ENCODE measurements around the gene TRDN. TPM values are rescaled to one million over a fixed set of nuclear protein-coding genes. Genes with fewer than 3 reads are reported as not detected.

Gene TRDN
- total and polyA plus RNA-seq, 3 experiments from 2014 or later, result not detected

DNA sequence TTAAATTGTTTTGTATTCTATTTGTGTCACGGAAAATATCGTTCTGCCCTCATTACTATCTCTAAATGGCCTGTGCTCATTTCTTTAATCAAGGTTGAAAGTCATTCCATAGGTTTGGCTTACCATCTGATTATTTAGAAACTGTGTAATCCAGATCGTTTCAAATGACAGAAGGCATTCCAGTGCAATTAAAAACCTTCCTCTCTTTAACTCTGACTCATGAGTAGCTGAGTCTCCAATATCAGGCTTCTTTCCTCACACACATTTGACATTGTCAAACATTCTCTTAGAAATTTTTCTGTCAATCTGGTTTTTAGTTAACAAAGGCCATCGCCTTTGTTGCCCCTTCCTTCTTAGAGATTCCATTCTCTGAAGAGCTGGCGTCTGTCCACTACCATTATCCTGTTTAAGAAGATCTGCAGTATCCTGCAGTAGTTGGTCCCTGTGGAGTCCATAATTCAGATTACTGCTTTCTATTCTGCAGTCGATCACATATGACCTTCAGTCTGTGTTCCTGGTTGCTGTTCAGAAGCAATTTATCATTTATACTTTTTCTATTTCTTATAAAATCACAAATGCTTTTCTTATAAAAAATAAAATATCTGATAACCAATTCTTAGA lies 3.9 kb upstream of the TRDN start:
- ChIA-PET POLR2A (no interaction called here), CTCF (no interaction called here)
- H3K27me3 ChIP-seq (ENCODE audit: insufficient read depth, low read length, poor library complexity, severe bottlenecking), result no peaks in the 10 kb centered on the region
- Mint-ChIP-seq H3K4me1 (no peaks in the 10 kb centered on the region), H3K27ac (no peak overlapping the region), H3K4me3 (no peak overlapping the region), H3K9me3 (peaks cover 2 to 8% (median 4%) of the 10 kb centered on the region in 5 donors), H3K27me3 (no peaks in the 10 kb centered on the region), H3K36me3 (no peaks in the 10 kb centered on the region)
- H3K27ac ChIP-seq (ENCODE audit: low read depth, low read length), result no peak overlapping the region
- no peaks in the 10 kb centered on the region for H3K4me1 ChIP-seq (ENCODE audit: insufficient read depth, low read length)
- no peaks in the 10 kb centered on the region for H3K9me3 ChIP-seq (ENCODE audit: low read length)
- H3K4me3 ChIP-seq (ENCODE audit: low read length), result no peak overlapping the region
- H3K36me3 ChIP-seq (ENCODE audit: insufficient read depth, low read length), result no peaks in the 10 kb centered on the region
- no peak for DNase-seq

GRCh38 chr6:123638865-123639264 lies 2.1 kb upstream of the TRDN start:
- H3K36me3 ChIP-seq (ENCODE audit: insufficient read depth, low read length), result no peaks in the 10 kb centered on the region
- H3K9me3 ChIP-seq (ENCODE audit: low read length), result no peaks in the 10 kb centered on the region
- CTCF ChIA-PET, result no interaction called here

GRCh38 chr6:123636282-123636681 lies 468 bp downstream of the TRDN start:
- H3K27me3 ChIP-seq (ENCODE audit: insufficient read depth, low read length, poor library complexity, severe bottlenecking), result no peaks in the 10 kb centered on the region
- peaks cover 0 to 7% (median 5%) of the 10 kb centered on the region in 5 donors for H3K9me3 Mint-ChIP-seq
- no peak overlapping the region for H3K4me3 Mint-ChIP-seq
- no peak for DNase-seq
- no peak overlapping the region for H3K27ac Mint-ChIP-seq
- ChIA-PET POLR2A (no interaction called here), CTCF (no interaction called here)
- H3K27me3 Mint-ChIP-seq, result no peaks in the 10 kb centered on the region
- H3K4me1 Mint-ChIP-seq, result no peaks in the 10 kb centered on the region
- H3K9me3 ChIP-seq (ENCODE audit: low read length), result no peaks in the 10 kb centered on the region
- no peaks in the 10 kb centered on the region for H3K4me1 ChIP-seq (ENCODE audit: insufficient read depth, low read length)
- no peaks in the 10 kb centered on the region for H3K36me3 ChIP-seq (ENCODE audit: insufficient read depth, low read length)
- H3K36me3 Mint-ChIP-seq, result no peaks in the 10 kb centered on the region
- no peak overlapping the region for H3K4me3 ChIP-seq (ENCODE audit: low read length)
- no peak overlapping the region for H3K27ac ChIP-seq (ENCODE audit: low read depth, low read length)

More at GRCh38 chr6:123638865-123639264, 2.1 kb upstream of the TRDN start:
- no peak overlapping the region for H3K27ac Mint-ChIP-seq
- no peaks in the 10 kb centered on the region for H3K4me1 Mint-ChIP-seq
- no peak overlapping the region for H3K27ac ChIP-seq (ENCODE audit: low read depth, low read length)
- H3K27me3 ChIP-seq (ENCODE audit: insufficient read depth, low read length, poor library complexity, severe bottlenecking), result no peaks in the 10 kb centered on the region
- no peaks in the 10 kb centered on the region for H3K27me3 Mint-ChIP-seq
- no peaks in the 10 kb centered on the region for H3K4me1 ChIP-seq (ENCODE audit: insufficient read depth, low read length)
- H3K4me3 ChIP-seq (ENCODE audit: low read length), result no peak overlapping the region
- no peak for DNase-seq
- H3K9me3 Mint-ChIP-seq, result peaks cover under 1 to 8% (median 3%) of the 10 kb centered on the region in 5 donors
- no peak overlapping the region for H3K4me3 Mint-ChIP-seq
- POLR2A ChIA-PET, result no interaction called here
- H3K36me3 Mint-ChIP-seq, result no peaks in the 10 kb centered on the region

- Mint-ChIP-seq H3K27ac (no peak overlapping the region), H3K27me3 (no peaks in the 10 kb centered on the region), H3K4me1 (no peaks in the 10 kb centered on the region), H3K4me3 (no peak overlapping the region), H3K9me3 (peaks cover 0 to 8% (median 5%) of the 10 kb centered on the region in 5 donors), H3K36me3 (no peaks in the 10 kb centered on the region)
- no peak overlapping the region for H3K27ac ChIP-seq (ENCODE audit: low read depth, low read length)
- DNase-seq, result no peak
- POLR2A ChIA-PET, result no interaction called here
- H3K36me3 ChIP-seq (ENCODE audit: insufficient read depth, low read length), result no peaks in the 10 kb centered on the region
- CTCF ChIA-PET, result no interaction called here
- no peaks in the 10 kb centered on the region for H3K4me1 ChIP-seq (ENCODE audit: insufficient read depth, low read length)
- no peak overlapping the region for H3K4me3 ChIP-seq (ENCODE audit: low read length)
- H3K27me3 ChIP-seq (ENCODE audit: insufficient read depth, low read length, poor library complexity, severe bottlenecking), result no peaks in the 10 kb centered on the region
- H3K9me3 ChIP-seq (ENCODE audit: low read length), result no peaks in the 10 kb centered on the region
These were observed 1.2 kb downstream of the TRDN start for GRCh38 chr6:123635567-123635966.

GRCh38 chr6:123635144-123635543 lies 1.6 kb downstream of the TRDN start:
- Mint-ChIP-seq H3K4me3 (no peak overlapping the region), H3K27me3 (no peaks in the 10 kb centered on the region), H3K4me1 (no peaks in the 10 kb centered on the region), H3K27ac (no peak overlapping the region), H3K9me3 (peaks cover 0 to 8% (median 5%) of the 10 kb centered on the region in 5 donors), H3K36me3 (no peaks in the 10 kb centered on the region)
- CTCF ChIA-PET, result no interaction called here
- Histone ChIP-seq H3K4me3 (ENCODE audit: low read length) (no peak overlapping the region), H3K27ac (ENCODE audit: low read depth, low read length) (no peak overlapping the region), H3K9me3 (ENCODE audit: low read length) (no peaks in the 10 kb centered on the region), H3K36me3 (ENCODE audit: insufficient read depth, low read length) (no peaks in the 10 kb centered on the region), H3K27me3 (ENCODE audit: insufficient read depth, low read length, poor library complexity, severe bottlenecking) (no peaks in the 10 kb centered on the region), H3K4me1 (ENCODE audit: insufficient read depth, low read length) (no peaks in the 10 kb centered on the region)
- POLR2A ChIA-PET, result no interaction called here
- DNase-seq, result no peak

DNA sequence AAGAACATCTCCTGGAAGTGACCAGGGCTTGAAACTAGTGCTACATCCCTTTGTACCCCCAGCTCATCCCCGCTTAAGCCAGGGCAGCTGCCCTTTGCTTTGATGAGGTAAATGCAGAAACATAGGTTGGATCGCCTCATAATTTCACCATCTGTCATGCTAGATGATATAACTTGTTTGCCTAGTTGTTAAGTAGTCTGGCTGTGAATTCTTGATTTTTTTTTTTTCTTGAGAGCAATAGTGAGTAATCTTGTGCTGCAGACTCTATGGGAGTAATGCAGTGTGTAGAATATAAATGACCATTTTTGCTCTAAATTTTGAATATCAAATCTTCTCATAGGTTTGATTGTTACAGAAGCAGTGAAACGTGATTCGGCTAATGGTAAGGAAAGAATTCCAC lies 4.1 kb downstream of the TRDN start:
- DNase-seq, result no peak
- H3K27ac Mint-ChIP-seq, result no peak overlapping the region
- H3K9me3 Mint-ChIP-seq, result peaks cover 0 to 11% (median 4%) of the 10 kb centered on the region in 5 donors
- Histone ChIP-seq H3K4me3 (ENCODE audit: low read length) (no peak overlapping the region), H3K36me3 (ENCODE audit: insufficient read depth, low read length) (no peaks in the 10 kb centered on the region), H3K27ac (ENCODE audit: low read depth, low read length) (no peak overlapping the region), H3K27me3 (ENCODE audit: insufficient read depth, low read length, poor library complexity, severe bottlenecking) (no peaks in the 10 kb centered on the region), H3K4me1 (ENCODE audit: insufficient read depth, low read length) (no peaks in the 10 kb centered on the region), H3K9me3 (ENCODE audit: low read length) (no peaks in the 10 kb centered on the region)
- POLR2A ChIA-PET, result no interaction called here
- no peak overlapping the region for H3K4me3 Mint-ChIP-seq
- no peaks in the 10 kb centered on the region for H3K4me1 Mint-ChIP-seq
- no peaks in the 10 kb centered on the region for H3K36me3 Mint-ChIP-seq
- no peaks in the 10 kb centered on the region for H3K27me3 Mint-ChIP-seq
- CTCF ChIA-PET, result no interaction called here

GRCh38 chr6:123629258-123629941 lies 7.3 kb downstream of the TRDN start:
- CTCF ChIA-PET, result no interaction called here
- H3K27ac Mint-ChIP-seq, result no peak overlapping the region
- H3K36me3 ChIP-seq (ENCODE audit: insufficient read depth, low read length), result no peaks in the 10 kb centered on the region

DNA sequence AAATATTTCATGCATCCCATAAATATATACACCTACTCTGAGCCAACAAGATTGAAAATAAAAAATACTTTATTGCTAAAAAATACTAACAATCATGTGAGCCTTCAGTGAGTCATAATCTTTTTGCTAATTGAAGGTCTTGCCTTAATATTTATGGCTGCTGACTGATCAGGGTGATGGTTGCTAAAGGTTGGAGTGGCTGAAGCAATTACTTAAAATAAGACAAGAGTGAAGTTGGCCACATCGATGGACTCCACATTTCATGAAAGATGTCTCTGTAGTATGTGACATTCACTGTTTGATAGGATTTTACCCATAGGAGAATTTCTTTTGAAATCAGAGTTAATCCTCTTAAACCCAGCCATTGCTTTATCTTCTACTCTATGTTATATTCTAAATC lies 11.1 kb downstream of the TRDN start:
- CTCF ChIA-PET, result no interaction called here
- Histone ChIP-seq H3K9me3 (ENCODE audit: low read length) (no peaks in the 10 kb centered on the region), H3K4me3 (ENCODE audit: low read length) (no peak overlapping the region), H3K27me3 (ENCODE audit: insufficient read depth, low read length, poor library complexity, severe bottlenecking) (no peaks in the 10 kb centered on the region), H3K27ac (ENCODE audit: low read depth, low read length) (no peak overlapping the region), H3K4me1 (ENCODE audit: insufficient read depth, low read length) (no peaks in the 10 kb centered on the region), H3K36me3 (ENCODE audit: insufficient read depth, low read length) (no peaks in the 10 kb centered on the region)
- POLR2A ChIA-PET, result no interaction called here
- H3K27ac Mint-ChIP-seq, result no peak overlapping the region
- H3K27me3 Mint-ChIP-seq, result no peaks in the 10 kb centered on the region
- H3K4me3 Mint-ChIP-seq, result no peak overlapping the region
- H3K36me3 Mint-ChIP-seq, result no peaks in the 10 kb centered on the region
- H3K4me1 Mint-ChIP-seq, result no peaks in the 10 kb centered on the region
- no peak for DNase-seq
- peaks cover 0 to 10% (median 4%) of the 10 kb centered on the region in 5 donors for H3K9me3 Mint-ChIP-seq

More at GRCh38 chr6:123629258-123629941, 7.3 kb downstream of the TRDN start:
- Histone ChIP-seq H3K27me3 (ENCODE audit: insufficient read depth, low read length, poor library complexity, severe bottlenecking) (no peaks in the 10 kb centered on the region), H3K4me1 (ENCODE audit: insufficient read depth, low read length) (no peaks in the 10 kb centered on the region), H3K9me3 (ENCODE audit: low read length) (no peaks in the 10 kb centered on the region), H3K27ac (ENCODE audit: low read depth, low read length) (no peak overlapping the region), H3K4me3 (ENCODE audit: low read length) (no peak overlapping the region)
- no peak for DNase-seq
- Mint-ChIP-seq H3K9me3 (peaks cover 1 to 11% (median 4%) of the 10 kb centered on the region in 5 donors), H3K27me3 (no peaks in the 10 kb centered on the region), H3K36me3 (no peaks in the 10 kb centered on the region), H3K4me3 (no peak overlapping the region), H3K4me1 (no peaks in the 10 kb centered on the region)
- POLR2A ChIA-PET, result no interaction called here

All from CD8-positive, alpha-beta memory T cell (primary cell).